ENCODE measurements around the gene ARMC2. TPM values are rescaled to one million over a fixed set of nuclear protein-coding genes. Genes with fewer than 3 reads are reported as not detected.
A peak's percentile ranks its signal among the peaks of the same experiment; 100 is the strongest.

ARMC2 gene
- total RNA-seq, 4 donors from 2014 or later: 0.27 to 4.1 (median 1.2) TPM

DNA sequence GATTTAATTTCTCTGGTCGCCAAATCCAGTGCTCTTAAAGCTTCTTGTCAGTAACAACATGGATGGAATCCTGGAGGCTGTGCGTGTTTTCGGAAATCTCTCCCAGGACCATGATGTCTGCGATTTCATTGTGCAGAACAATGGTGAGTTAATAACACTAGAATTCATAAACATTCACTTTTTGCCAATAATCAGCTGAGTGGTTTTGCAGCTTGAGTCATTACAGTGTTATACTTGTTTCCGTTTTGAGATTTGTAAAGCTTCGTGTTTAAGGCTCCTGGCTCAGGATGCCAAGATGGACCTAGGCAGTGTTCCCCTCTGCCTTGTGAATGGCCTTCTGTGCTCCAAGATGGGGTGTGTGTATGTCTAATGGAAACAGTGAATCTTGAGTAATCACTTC is 113.8 kb downstream of the ARMC2 start:
- Histone ChIP-seq H3K4me1 (peaks cover 0 to 27% (median 12%) of the 10 kb centered on the region in 3 donors), H3K4me3 (no peak overlapping the region), H3K27me3 (no peaks in the 10 kb centered on the region), H3K9me3 (no peaks in the 10 kb centered on the region), H3K36me3 (no peaks in the 10 kb centered on the region), H3K27ac (peak overlapping the region in 3 of 4 donors; percentile 42 to 81 (median 69))
- TF ChIP-seq, protein P1, sequence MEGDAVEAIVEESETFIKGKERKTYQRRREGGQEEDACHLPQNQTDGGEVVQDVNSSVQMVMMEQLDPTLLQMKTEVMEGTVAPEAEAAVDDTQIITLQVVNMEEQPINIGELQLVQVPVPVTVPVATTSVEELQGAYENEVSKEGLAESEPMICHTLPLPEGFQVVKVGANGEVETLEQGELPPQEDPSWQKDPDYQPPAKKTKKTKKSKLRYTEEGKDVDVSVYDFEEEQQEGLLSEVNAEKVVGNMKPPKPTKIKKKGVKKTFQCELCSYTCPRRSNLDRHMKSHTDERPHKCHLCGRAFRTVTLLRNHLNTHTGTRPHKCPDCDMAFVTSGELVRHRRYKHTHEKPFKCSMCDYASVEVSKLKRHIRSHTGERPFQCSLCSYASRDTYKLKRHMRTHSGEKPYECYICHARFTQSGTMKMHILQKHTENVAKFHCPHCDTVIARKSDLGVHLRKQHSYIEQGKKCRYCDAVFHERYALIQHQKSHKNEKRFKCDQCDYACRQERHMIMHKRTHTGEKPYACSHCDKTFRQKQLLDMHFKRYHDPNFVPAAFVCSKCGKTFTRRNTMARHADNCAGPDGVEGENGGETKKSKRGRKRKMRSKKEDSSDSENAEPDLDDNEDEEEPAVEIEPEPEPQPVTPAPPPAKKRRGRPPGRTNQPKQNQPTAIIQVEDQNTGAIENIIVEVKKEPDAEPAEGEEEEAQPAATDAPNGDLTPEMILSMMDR (IDR thresholded peaks at IDR 0.05): no peak
- no peak for TF ChIP-seq POLR2A (IDR thresholded peaks at IDR 0.05)
- 58 to 72% methylated on average over 6 of the region's 6 CpGs for WGBS, 2 donors
- DNase-seq: no peak
- intact Hi-C loops (cut with DNase I): no loop called here

- no peak overlapping the region for H3K27ac ChIP-seq
- no peaks in the 10 kb centered on the region for H3K9me3 ChIP-seq
- DNase-seq: no peak
- H3K36me3 ChIP-seq: no peaks in the 10 kb centered on the region
- 88 to 90% methylated on average over 5 of the region's 5 CpGs for WGBS, 2 donors
- TF ChIP-seq, protein P1 (IDR thresholded peaks at IDR 0.05): no peak
- no peak for TF ChIP-seq POLR2A (IDR thresholded peaks at IDR 0.05)
- intact Hi-C loops (cut with DNase I): no loop called here
- H3K27me3 ChIP-seq: no peaks in the 10 kb centered on the region
- peaks cover 0 to 9% (median under 1%) of the 10 kb centered on the region in 3 donors for H3K4me1 ChIP-seq
- H3K4me3 ChIP-seq: no peak overlapping the region
Observed at GRCh38 chr6:108966251-108966650, 118.0 kb downstream of the ARMC2 start.

GRCh38 chr6:108966855-108967755 is 118.9 kb downstream of the ARMC2 start:
- 66 to 74% methylated on average over 7 to 12 of the region's 12 CpGs for WGBS, 2 donors

DNA sequence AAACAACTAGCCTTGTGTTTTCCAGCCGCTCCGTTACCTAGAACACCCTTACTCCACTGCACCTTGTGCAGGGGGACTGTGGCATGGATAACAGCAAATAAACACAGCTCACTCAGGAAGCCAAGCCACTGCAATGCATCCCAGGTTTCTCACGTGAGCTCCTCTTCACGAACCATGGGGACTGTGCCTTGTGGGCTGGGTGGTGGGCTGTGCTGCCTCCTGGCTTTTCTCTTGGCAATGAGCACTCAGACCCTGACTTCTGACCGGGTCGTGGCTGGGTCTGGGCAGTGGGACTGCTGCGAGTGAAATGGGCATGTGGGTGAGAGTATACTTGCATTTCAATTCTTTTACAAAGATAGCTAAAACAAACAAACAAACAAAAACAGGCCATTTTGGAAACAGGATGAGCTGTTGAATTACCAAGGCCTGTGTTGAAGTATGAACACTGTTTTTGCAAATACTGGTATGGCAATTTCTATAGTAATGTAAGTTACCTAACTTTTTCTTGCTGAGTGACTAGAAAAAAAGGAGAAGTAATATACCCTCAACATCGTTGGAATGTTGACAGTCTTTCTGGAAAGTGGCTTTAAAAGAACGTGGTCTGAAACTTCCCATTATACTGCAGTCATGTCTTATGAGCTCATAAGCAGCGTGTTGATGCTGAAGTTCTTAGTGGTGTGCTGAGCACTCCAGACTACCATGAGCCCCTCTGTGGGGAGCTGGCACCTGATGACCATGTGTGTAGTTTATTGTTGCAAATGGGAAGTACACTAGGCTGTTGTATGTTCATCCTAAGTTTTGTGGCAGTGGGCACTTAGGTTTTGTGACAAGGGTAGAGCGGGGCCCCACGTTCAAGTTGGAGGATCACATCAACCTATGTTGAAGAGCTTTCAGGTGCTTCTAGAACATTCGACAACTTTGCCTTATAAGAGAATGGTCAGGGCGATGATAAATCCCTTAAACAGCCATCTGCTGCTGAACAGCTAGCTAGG is 120.4 kb downstream of the ARMC2 start:
- intact Hi-C loops (cut with DNase I): no loop called here
- Histone ChIP-seq H3K9me3 (no peaks in the 10 kb centered on the region), H3K36me3 (no peaks in the 10 kb centered on the region), H3K27ac (peak overlapping the region in 1 of 4 donors; percentile 17), H3K27me3 (no peaks in the 10 kb centered on the region), H3K4me1 (peaks cover 0 to 5% (median 0%) of the 10 kb centered on the region in 3 donors), H3K4me3 (no peak overlapping the region)
- DNase-seq: no peak
- WGBS, 2 donors: 84 to 85% methylated on average over 14 of the region's 14 CpGs
- no peak for TF ChIP-seq POLR2A (IDR thresholded peaks at IDR 0.05)
- TF ChIP-seq, protein P1 (IDR thresholded peaks at IDR 0.05): no peak

More at GRCh38 chr6:108966855-108967755, 118.9 kb downstream of the ARMC2 start:
- H3K27ac ChIP-seq: no peak overlapping the region
- intact Hi-C loops (cut with DNase I): no loop called here
- no peak for DNase-seq
- H3K4me1 ChIP-seq: peaks cover 0 to 5% (median 0%) of the 10 kb centered on the region in 3 donors
- no peaks in the 10 kb centered on the region for H3K9me3 ChIP-seq
- TF ChIP-seq POLR2A (IDR thresholded peaks at IDR 0.05): no peak
- TF ChIP-seq, protein P1 (IDR thresholded peaks at IDR 0.05): no peak
- H3K27me3 ChIP-seq: no peaks in the 10 kb centered on the region
- H3K36me3 ChIP-seq: no peaks in the 10 kb centered on the region
- no peak overlapping the region for H3K4me3 ChIP-seq

All from esophagus squamous epithelium (tissue), 5 donors.